RWPE1 (cell line): ENCODE data around the gene CRABP1.

Experiments
- CTCF ChIA-PET: fragments of 350-600 bp; sonication (Branson Sonifier 250); formaldehyde crosslinking; extraction: SDS; loops from one replicate; lab custom pipeline; 2021; lab: Yijun Ruan, JAX
- POLR2A ChIA-PET: fragments of 400-600 bp; formaldehyde crosslinking; extraction: SDS; loops from one replicate; lab custom pipeline; 2020; ENCODE audit warnings: antibody characterized with exemption; ENCODE audit not compliant: low non-redundant PET; lab: Yijun Ruan, JAX
- DNase-seq: peaks from one replicate; pipeline ENCODE4 v3.0.0; 2012; ENCODE audit warnings: low spot score
- H3K27ac ChIP-seq: fragments of 450-650 bp; 2 replicates; pipeline ENCODE4 v1.5.1; 2017
- TF ChIP-seq, protein P1 (sequence below): fragments of 450-650 bp; conservative IDR thresholded peaks from 2 replicates; pipeline ENCODE4 v1.5.1; 2017; ENCODE audit warnings: low read depth, mild to moderate bottlenecking

CRABP1 gene

GRCh38 chr15:78360367-78360801, 20.2 kb downstream of the CRABP1 start:
- ChIA-PET CTCF (no interaction called here), POLR2A (no interaction called here)
- no peak overlapping the region for H3K27ac ChIP-seq
- TF ChIP-seq, protein P1, sequence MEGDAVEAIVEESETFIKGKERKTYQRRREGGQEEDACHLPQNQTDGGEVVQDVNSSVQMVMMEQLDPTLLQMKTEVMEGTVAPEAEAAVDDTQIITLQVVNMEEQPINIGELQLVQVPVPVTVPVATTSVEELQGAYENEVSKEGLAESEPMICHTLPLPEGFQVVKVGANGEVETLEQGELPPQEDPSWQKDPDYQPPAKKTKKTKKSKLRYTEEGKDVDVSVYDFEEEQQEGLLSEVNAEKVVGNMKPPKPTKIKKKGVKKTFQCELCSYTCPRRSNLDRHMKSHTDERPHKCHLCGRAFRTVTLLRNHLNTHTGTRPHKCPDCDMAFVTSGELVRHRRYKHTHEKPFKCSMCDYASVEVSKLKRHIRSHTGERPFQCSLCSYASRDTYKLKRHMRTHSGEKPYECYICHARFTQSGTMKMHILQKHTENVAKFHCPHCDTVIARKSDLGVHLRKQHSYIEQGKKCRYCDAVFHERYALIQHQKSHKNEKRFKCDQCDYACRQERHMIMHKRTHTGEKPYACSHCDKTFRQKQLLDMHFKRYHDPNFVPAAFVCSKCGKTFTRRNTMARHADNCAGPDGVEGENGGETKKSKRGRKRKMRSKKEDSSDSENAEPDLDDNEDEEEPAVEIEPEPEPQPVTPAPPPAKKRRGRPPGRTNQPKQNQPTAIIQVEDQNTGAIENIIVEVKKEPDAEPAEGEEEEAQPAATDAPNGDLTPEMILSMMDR = no peak
- DNase-seq = no peak

DNA sequence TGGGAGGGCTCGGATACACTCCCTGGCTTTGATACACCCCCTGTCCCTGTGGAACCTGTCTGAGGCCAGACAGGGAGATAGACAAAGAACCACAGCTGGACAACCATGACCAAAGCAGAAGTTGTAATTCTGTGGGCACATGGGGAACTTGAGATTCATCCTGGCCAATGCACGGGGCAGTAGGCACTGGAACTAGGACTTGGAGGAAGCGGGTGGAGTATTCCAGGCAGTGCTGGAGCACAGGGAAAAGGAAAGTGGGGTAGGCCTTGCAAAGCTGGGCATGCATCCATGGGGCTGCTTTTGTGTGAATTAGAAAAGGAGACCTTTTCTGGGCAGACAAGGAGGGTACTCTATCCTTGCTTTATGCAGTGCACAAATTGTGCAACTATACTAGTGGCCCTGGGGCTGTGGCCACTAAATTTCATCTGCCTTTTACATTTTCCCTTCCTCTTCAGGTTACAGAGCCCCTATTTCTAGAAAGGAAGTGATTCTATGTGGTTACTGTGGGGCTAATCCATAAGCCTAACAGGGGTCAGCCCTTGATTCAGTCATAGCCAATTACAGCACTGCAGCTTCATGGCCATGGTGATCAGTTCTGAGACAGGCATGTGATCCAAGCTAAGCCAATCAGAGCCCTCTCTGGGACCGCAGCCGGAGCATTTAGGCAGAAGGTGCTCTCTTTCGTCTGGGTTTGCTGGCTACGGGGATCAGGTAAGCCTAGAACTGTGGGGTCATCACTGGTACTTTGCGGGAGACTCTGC, 21.0 kb downstream of the CRABP1 start:
- CTCF ChIA-PET = no interaction called here
- H3K27ac ChIP-seq = no peak overlapping the region
- POLR2A ChIA-PET = no interaction called here
- no peak for DNase-seq
- TF ChIP-seq, protein P1 = no peak

DNA sequence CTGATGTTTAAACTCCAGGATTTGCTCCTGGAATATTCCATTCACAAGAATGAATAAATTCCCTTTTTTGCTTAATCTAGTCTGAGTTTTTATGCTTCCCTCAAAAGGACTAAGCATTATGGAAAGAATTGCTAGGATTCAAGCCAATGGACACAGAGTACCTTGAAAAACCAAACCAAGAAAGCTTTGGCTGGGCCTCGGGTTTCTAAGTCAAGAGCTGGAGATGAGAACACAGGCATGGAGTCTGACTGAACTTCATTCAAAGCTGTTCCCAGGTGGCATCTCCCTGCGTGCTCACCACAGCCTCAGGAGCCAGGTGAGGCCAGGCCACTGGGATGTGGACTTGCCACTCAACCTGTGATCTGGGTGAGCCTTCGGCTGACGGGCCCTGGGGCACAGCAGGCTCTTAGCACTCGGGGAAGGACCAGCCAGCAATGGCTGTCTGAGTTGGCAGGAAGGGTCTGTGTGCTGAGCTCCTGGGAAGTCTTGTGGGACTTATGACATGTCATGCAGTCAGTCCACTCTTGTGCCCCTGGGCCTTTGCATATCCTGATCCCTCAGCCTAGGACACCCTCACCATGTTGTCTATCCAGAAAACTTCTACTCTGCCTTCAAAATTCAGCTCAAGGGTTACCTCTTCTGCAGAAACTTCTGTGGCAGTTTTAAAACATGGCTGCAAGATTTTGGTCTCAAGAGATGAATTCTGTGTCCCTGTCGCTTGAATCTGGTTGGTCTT, 21.8 kb downstream of the CRABP1 start:
- no peak for DNase-seq
- no peak overlapping the region for H3K27ac ChIP-seq
- POLR2A ChIA-PET = no interaction called here
- CTCF ChIA-PET = interaction anchor here (0.6 kb wide), 1 partner anchor 17 kb away, joined by 3 read pairs; no protein-coding TSS in a partner anchor
- TF ChIP-seq, protein P1 = no peak

DNA sequence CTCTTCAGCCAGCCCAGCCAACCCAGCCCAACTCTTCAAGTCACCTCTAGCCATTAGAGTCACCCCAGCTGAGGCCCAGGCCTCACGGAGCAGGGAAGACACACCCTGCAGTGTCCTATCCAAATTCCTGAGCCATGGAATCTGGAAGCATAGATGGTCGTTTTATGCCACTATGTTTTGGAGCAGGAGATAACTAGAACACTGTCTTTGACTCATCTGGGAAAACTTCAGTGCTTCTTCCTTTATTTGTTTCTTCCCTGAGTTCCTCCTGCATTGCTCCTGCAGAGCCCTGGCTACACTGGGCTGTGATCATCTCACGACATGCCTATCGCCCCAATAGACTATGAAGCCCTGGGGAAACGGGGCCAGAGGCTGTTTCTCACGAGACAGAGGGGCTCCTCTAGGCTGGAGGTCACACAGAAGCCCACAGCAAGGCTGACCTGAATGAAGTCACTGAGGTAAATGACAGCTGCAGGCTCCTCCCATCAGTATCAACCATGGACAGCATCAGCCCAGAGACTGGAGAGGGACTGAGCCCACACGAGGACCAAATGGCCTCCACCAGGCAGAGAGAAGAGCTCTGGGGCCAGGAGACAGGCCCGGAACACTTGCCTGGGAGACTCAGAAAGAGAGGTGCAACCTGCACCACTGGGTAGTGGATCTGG, 22.7 kb downstream of the CRABP1 start:
- TF ChIP-seq, protein P1 = no peak
- DNase-seq = no peak
- ChIA-PET POLR2A (no interaction called here), CTCF (no interaction called here)
- no peak overlapping the region for H3K27ac ChIP-seq

DNA sequence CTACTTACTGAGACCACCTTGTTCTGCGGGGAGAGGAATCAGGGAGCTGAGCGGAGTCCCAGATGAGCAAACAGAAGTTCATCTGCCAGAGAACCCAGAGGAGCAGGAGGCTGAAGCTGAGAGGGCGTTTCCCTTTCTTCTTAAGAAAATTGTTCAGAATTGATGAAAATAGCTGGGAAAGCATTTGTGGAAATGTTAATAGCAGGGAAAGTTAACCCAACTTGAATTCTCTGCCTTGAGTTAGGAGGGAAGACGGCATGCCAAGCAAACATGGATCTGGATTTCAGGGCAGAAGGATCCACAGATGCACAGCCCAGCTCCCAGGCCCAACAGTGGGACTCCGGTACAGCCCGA, 23.2 kb downstream of the CRABP1 start:
- TF ChIP-seq, protein P1 = no peak
- CTCF ChIA-PET = no interaction called here
- POLR2A ChIA-PET = no interaction called here
- no peak for DNase-seq
- no peak overlapping the region for H3K27ac ChIP-seq

GRCh38 chr15:78364233-78364632, 24.1 kb downstream of the CRABP1 start:
- DNase-seq = no peak
- TF ChIP-seq, protein P1 = no peak
- ChIA-PET POLR2A (no interaction called here), CTCF (interaction anchor here (0.6 kb wide), 1 partner anchor 78 kb away, joined by 4 read pairs; no protein-coding TSS in a partner anchor)
- H3K27ac ChIP-seq = no peak overlapping the region
